Subcutaneous adipose tissue (tissue), 4 donors: ENCODE data around the gene MS4A8. TPM values are rescaled to one million over a fixed set of nuclear protein-coding genes. Genes with fewer than 3 reads are reported as not detected.

ENCODE experiments used
- CTCF ChIP-seq: fragments of 450-650 bp; IDR thresholded peaks from one replicate; pipeline ENCODE4 v1.5.1; 2016; ENCODE audit warnings: low read depth, mild to moderate bottlenecking, control low read depth, antibody characterized with exemption, moderate library complexity
- total RNA-seq, 4 donors: library from RNA; depleted of rRNA; stranded (reverse); fragments of >200 nt; gene quantifications; one replicate each; pipeline ENCODE4 v1.1.0, GENCODE V29; 2016

MS4A8 gene
- not detected for total RNA-seq

- no peak for TF ChIP-seq CTCF
These were observed at the start of gene MS4A8 for GRCh38 chr11:60699284-60699691. Gene MS4A8, plus strand, starts transcription at chr11:60699612. Its CDS starts 1,249 bp downstream, at chr11:60700861.

DNA sequence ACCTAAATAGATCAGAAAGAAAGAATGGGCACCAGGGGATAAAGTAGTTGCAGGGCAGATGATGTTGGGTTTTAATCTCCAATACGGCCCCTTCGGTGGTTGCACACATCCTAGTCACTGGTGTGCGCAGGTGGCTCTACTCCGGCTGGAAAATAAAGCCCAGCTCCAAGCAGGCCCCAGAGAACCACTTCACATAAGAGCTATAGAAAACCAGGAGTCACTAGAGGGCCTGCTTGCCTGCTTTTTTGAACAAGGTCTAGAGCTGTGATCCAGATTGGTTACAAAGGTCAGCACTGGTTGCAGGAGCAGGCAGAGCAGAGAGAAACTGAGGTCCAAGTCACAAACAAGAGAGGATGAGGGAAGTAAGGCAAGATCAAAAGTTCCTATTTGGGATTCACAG lies 41.5 kb upstream of the MS4A8 start:
- no peak for TF ChIP-seq CTCF

GRCh38 chr11:60658409-60658808 lies 41.0 kb upstream of the MS4A8 start:
- no peak for TF ChIP-seq CTCF

DNA sequence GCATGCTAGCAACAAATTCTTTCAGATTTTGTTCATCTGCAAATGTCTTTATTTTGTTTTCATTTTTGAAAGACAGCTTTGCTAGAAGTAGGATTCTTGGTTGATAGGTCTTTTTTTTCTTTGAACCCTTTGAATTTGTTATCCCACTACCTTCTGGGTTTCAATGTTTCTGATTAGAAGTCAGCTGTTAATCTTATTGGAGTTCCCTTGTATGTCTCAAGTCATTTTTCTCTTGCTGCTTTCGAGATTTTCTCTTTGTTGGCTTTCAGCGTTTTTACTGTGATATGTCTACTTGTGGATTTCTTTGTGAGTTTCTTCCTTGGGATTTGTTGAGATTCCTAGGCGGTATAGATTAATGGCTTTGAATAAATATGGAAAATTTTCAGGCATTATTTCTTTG lies 27.2 kb upstream of the MS4A8 start:
- no peak for TF ChIP-seq CTCF

- TF ChIP-seq CTCF, result no peak
These were observed 19.5 kb upstream of the MS4A8 start for GRCh38 chr11:60679879-60680278.

DNA sequence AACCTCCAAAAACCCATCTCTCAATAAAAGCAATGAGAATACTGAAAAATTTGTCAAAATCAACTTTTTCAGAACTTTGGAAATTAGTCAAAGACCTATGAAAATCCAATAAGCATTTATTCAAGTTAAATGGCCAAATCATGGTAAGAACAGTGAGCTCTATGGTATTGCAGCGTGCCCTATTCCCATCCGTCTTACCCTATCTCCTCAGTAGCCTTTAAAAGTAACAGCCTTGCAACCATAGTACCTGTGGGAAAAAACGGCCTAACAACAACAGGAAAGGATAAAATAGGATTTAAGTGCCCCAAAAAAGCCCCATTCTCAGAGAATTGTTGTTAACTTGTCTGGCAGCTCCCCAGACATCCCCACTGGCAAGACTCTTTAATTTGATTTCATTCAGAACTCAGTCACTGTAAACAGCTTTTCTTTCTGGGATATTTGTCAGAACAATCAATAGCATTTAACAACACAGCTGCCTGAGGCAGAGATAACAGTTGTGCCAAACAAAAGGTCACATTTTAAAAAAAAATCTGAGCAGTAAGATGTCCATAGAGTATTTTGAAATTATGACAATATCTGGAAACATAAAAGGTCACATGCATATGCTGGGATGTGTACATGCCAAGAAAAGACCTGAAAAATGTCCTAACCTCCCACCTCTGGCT lies 18.8 kb upstream of the MS4A8 start:
- TF ChIP-seq CTCF, result no peak

DNA sequence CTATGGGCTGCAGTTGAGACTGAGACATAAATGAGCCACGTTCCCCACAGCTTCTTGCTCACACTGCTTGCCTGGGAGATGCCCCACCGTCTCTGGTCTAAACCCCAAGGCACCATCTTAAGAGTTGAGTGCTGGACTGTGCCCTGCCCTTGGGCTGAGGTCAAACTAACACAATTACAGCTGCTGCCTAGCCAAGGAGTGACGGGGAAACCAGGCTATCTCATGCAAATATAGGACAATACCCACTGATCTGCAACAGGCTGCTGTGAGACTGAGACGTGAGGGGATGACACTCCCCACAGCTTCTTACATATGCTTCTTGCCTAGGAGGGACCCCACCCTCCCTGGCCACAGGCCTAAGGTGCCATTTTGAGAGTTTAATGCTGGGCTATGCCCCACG lies 7.8 kb upstream of the MS4A8 start:
- no peak for TF ChIP-seq CTCF
